HG03175 (cell line): ENCODE measurements around the gene KIF19.
"Not testable (repeated sequence)": the region's sequence is repeated elsewhere in the genome, so short reads cannot be mapped to it uniquely, and the experiment has no call there.

Experiments used
- ATAC-seq: cut with Tn5 transposase; IDR thresholded peaks from one replicate; pipeline ENCODE4 v1.9.1; 2021; ENCODE audit warnings: mild to moderate bottlenecking, moderate library complexity; ENCODE audit not compliant: unreplicated experiment

Gene KIF19

GRCh38 chr17:74385201-74385600, 59.2 kb downstream of the KIF19 start:
- ATAC-seq = no peak

DNA sequence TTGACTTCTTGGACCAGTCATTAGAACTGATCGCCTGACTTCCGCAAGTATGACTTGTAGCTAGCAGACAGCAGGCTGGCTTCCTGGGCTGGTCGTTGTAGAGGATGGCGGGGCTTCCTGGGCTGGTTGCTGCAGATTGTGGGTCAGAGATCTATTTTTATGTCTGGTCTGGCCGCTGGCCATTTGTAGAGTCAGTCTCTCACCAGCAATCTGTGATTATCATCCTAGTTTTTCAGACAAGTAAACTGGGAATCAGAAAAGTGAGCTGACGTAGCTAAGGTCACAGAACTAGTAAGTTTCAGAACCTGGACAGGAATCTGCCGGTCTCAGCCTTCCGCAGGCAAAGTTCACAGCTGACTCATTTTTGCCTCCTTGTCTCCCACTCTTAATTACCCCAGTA, 60.4 kb downstream of the KIF19 start:
- ATAC-seq = no peak

- no peak for ATAC-seq
These were observed 61.6 kb downstream of the KIF19 start for GRCh38 chr17:74387365-74388218.

GRCh38 chr17:74389084-74389753, 63.2 kb downstream of the KIF19 start:
- no peak for ATAC-seq

DNA sequence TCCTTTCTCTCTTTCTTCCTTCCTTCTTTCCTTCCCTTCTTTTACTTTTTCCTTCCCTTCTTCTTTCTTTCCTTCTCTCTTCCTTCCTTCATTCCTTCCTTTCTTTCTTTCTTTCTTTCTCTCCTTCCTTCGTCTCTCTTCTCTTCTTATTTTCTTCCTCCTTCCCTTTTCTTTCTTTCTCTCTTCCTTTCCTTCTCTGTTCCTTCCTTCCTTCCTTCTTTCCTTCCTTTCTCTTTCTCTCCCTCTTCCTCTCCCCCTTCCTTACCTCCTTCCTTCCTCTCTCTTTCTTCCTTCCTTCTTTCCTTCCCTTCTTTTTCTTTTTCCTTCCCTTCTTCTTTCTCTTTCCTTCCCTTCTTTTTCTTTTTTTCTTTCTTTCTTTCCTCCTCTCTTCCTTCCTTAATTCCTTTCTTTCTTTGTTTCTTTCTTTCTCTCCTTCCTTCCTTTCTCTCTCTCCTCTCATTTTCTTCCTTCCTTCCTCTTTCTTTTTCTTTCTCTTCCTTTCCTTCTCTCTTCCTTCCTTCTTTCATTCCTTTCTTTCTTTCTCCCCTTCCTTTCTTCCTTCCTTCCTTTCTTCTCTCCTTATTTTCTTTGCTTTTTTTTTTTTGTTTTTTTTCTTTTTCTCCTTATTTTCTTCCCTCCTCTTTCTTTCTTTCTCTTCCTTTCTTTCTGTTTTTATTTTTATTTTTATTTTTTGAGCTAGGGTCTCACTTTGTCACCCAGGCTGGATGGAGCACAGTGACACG, 64.1 kb downstream of the KIF19 start:
- ATAC-seq = no peak

DNA sequence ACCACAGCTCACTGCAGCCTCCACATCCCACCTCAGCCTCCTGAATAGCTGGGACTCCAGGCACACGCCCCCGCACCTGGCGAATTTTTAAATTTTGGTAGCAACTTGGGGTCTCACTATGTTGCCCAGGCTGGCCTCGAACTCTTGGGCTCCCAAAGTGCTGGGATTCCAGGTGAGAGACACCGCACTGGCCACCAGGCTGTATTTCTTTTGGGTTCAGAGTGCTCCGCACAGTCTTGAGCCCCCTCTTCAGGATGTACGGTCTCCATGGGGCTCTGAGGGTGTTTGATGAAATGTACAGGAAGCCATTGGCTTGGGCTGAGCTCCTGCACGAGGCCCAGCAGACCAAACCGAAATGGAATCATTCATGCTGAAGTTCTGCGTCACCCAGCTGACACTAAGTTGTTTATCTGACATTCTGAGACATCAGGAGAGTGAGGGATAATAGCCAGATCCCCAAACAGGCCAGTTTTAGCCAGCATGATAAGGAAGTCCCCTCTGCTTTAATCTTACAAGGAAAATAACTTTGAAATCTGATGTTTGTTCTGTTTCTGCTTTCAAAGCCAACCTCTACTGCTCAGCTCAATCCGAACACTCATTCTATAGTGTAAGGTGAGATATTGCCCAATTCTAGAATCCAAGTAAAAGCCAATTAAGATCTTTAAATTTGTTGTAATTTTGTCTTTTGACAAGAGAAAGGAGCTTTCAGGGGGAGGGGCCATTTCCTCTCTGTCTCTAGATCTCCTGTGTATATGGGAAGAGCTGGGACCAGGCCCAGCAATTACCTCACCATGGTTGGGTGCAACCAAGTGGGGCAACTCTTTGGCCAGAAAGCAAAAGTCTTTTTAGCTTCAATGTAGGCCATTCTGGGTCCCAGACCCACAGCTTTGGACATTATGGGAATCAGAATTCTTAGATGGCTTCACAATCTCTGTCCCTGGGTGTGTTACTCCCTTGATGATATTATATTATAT, 64.9 kb downstream of the KIF19 start:
- ATAC-seq = no peak

- no peak for ATAC-seq
These were observed 65.7 kb downstream of the KIF19 start for GRCh38 chr17:74391771-74392170.

DNA sequence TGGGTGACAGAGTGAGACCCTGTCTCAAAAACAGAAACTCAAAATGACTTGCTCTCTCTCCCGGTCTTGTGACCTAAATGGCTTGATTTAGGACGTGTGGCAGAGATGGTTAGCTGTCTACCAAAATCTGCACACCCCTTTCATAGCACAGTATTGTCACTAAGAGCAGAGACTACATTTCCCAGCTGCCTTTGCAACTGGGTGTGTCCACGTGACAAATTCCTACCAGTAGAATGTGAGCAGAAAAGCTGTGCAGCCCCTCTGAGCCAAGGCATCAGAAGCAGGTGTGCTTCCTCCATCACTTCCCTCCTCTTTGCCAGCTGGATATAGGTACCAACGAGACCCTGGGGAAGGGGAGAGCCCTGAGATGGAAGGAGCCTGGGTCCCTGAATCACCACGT, 66.8 kb downstream of the KIF19 start:
- no peak for ATAC-seq

DNA sequence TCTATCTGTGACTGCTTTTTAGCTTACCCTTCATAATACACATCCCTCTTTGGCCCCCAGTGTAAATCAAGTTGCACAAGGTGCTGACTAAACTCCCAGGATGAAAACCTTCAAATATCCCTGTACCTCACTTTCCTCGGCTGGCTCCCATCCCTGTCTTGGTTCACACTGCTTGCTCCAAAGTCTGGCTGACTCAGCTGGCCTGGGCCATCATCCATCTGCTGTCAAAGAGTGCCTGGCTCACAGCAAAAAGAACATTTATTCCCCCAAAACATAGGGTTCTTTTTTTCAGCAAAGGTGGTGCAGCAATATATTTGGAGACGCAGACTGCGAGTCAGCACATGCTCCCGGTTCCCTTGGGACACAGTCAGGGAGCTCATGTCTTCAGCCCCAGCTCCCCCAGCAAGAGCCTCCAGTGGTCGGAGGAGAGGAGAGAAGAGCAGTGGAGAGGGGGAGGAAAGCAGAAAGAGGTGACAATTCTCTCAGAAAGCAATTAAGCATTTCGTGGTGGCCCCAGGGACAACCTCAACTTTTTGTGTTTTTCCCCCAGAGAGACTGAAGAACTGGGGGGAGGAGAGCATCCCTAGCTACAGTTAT, 67.4 kb downstream of the KIF19 start:
- ATAC-seq = no peak

DNA sequence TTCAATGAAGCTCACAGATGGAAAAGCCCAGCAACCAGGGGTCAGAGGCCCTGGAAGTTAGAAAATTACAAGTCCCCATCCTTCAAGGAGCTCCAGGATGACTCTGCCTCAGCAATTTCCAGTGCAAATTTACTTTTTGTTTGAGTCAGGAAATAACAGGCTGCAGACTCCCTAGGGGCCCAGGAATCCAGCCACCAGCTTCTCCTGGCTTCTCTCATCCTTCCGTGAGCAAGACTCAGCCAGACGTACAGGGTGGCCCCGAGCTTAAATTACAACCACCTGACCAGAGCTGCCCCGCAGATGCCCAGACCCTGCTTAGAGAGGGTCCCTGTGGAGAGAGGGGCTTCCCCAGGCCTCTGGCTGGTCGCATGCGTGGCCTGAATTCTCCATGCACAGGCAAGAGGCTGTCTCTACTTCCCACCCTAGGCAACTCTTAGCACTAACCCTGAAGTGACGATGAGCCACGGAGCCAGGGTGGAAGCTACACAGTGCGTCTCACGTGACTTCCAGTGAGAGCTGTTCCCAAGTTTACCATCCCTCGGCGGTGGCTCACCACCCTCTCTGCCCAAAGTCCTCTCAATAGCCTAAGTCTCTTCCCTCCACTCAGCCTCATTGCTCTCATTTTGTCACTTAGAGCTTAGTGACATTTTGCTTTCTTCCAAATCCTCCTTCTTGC, 68.4 kb downstream of the KIF19 start:
- ATAC-seq = no peak

DNA sequence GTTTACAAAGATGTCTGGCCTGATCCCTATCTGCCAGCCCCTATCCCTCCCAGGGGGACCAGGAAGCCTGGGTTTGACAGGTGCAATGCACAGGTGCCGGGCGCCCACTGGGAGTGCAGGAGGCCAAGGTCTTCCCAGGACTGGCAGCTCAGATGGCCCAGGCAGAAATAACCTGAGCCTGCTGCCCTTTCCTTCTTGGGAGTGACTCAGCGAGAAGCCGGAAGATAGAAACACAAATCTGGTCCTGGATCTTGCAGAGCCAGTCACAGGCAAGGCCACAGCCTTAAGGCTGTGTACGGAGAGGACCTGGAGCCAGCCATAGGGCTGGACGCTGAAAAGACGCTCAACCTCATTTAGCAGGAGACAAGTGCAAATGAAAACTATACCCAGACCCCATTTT, 69.0 kb downstream of the KIF19 start:
- ATAC-seq = no peak

GRCh38 chr17:74396567-74396966, 70.5 kb downstream of the KIF19 start:
- no peak for ATAC-seq

- no peak for ATAC-seq
These were observed 76.0 kb downstream of the KIF19 start for GRCh38 chr17:74402048-74402447.

GRCh38 chr17:74403512-74404137, 77.6 kb downstream of the KIF19 start:
- ATAC-seq = no peak

GRCh38 chr17:74404218-74404617, 78.2 kb downstream of the KIF19 start:
- no peak for ATAC-seq

DNA sequence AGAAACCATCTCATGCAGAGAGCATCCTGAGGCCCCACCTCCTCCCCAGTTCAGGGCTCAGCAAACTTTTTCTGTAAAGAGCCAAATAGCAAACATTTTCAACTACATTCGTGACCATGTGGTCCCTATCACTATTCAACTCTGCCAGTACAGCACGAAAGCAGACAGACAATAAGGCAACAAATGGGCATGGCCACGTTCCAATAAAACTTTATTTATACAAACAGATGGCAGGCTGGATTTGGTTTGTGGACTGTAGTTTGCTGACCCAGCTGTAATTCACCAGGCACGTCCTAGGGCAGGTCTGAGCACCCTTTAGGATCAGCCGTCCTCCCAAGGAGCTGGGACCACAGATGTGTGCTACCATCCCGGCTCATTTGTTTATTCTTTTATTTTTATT, 78.8 kb downstream of the KIF19 start:
- no peak for ATAC-seq

DNA sequence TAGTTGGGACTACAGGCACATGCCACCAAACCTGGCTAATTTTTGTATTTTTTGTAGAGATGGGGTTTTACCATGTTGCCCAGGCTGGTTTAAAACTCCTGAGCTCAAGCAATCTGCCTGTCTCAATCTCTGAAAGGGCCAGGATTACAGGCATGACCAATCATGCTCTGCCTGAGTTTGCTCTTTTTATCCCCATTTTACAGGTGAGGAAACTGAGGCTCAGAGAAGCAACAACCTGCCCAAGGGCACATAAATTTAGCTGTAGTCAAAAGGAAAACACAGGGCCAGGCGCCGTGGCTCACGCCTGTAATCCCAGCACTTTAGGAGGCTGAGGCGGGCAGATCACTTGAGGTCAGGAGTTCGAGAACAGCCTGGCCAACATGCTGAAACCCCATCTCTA, 79.3 kb downstream of the KIF19 start:
- not testable (repeated sequence) for ATAC-seq
